ENCODE data around the gene KSR2.
"Not testable (repeated sequence)": the region's sequence is repeated elsewhere in the genome, so short reads cannot be mapped to it uniquely, and the experiment has no call there.

The KSR2 gene

GRCh38 chr12:117967512-117967911, 1.3 kb downstream of the KSR2 start:
- DNase-seq (ENCODE audit: low spot score) = no peak

DNA sequence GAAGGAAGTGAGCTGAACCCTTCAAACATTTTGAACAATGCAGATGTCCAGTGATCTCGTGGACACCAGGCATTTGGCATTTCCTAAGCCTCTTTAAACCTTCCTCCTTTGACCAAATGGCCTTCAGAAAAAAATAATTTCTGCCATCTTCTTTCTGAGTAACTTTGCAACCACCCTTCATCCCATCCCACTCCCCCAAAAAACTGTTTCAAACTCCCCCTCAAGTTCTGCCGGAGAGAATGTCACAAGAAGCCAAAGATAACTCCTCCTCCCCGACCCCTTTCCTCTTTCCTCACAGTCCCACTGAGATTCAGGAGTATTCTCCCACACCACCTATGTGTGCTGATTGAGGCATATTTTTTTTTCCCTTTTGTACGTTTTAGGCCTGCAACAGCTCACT, 1.7 kb downstream of the KSR2 start:
- DNase-seq (ENCODE audit: low spot score) = no peak

- DNase-seq (ENCODE audit: low spot score) = no peak
Measured at GRCh38 chr12:117966511-117966910, 2.3 kb downstream of the KSR2 start.

- no peak for DNase-seq (ENCODE audit: low spot score)
Measured at GRCh38 chr12:117963836-117964235, 5.0 kb downstream of the KSR2 start.

- no peak for DNase-seq (ENCODE audit: low spot score)
Measured at GRCh38 chr12:117936722-117937484, 31.9 kb downstream of the KSR2 start.

DNA sequence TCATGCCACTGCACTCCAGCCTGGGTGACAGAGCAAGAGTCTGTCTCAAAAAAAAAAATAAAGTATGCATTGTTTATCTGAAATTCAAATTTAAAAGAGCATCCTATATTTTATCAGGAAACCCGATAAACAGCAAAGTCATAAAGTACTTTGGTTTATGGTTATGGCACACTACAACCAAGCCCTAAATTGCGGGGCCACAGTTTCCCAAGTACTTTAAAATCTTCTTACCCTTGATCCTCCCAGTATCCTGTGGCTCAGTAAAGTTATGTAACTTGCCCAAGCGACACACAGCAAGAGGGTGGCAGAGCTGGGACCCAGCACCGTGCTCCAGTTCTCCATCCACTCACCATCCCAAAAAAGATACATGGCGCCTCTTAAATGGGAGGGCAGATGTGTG, 35.2 kb downstream of the KSR2 start:
- DNase-seq (ENCODE audit: low spot score) = no peak

- no peak for DNase-seq (ENCODE audit: low spot score)
Measured at GRCh38 chr12:117926391-117926899, 42.3 kb downstream of the KSR2 start.

DNA sequence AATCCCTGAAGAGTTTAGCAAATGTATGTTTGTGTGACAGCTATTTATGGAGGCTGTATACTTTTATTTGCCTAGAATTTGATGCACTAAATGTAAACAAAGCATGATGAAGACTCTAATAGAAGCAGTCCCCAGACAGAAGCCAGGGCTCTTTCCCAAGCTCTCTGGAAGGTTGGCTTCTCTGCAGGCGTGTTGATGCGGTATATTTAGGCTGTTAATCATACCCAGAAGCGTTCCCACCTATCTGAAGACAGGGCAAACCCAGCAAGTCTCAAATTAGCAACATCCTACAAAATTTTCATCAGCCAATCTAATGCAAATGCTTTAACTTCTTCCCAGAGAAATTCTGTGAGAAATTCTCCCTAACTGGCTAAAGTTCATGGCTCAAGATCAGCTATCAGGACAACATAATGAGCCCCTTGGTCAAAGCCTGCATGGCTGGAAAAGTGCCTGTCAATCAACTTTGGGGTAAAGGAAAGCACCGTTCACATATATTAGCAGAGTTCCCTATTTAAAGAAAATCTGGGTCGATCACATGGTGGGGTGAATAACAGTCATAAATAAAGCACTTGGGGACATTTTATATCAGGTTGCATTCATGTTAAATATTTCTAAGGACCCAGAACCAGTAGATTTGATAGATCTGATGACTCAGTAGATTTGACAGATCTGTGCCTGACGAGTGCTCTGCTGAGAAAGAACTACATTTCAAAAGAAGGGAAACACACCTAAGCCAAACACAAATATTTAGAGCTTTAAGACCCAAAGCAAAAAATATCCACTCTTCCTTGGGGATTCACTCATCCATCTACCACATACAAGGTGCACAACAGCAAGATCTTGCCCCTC, 46.6 kb downstream of the KSR2 start:
- DNase-seq (ENCODE audit: low spot score) = no peak

DNA sequence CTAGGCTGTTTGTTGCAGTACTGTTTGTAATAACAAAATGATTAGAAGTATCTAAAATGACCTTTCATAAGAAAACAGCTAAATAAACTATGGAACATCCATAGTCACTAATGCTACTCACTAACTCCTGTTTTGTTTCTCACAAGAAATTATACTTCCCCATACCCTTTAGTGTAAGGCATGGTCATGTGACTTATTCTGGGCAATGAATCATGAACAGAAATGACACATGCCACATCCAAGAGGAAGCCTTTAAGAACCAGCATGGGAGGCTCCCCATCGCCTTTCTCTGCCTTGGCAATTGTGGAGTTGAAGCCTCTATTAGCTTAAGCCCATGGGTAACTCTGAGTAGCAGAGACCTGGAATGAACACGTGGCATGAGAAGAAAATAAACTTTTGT, 49.3 kb downstream of the KSR2 start:
- no peak for DNase-seq (ENCODE audit: low spot score)

DNA sequence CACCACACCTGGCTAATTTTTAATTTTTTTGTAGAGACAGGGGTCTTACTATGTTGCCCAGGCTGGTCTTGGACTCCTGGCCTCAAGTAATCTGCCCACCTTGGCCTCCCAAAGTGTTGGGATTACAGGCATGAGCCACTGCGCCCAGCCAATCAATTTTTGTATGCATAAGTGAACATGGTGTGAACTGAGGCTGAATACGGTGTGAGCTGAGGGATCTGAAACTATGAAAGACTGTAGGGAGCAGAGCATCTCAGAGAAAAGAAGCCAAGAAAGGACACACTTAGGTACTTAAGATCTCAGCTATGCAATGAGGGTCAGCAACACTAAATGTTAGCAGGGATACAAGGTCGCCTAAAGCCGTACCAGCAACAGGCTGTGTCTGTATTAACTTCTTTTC, 54.1 kb downstream of the KSR2 start:
- DNase-seq (ENCODE audit: low spot score) = no peak

DNA sequence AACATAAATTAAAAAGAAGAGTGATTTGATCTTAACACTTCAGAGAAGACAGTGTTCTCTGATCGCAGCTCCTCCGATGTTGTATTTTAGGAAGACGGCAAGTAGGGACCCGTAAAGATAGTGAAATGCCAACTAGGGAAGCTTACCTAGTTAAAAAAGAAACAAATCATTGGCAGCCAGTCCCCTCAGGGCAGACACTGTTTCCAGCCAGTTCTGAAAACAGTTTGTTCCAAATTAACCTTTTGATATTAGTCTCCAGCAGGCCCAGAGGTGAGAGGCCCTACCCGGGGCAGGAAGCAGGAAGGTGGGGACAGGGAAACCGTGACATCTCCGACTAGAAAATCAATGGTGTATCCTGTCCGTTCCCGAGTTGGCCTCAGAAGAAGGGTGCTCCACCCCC, 56.0 kb downstream of the KSR2 start:
- no peak for DNase-seq (ENCODE audit: low spot score)

- DNase-seq (ENCODE audit: low spot score) = no peak
Measured at GRCh38 chr12:117908411-117908810, 60.4 kb downstream of the KSR2 start.

GRCh38 chr12:117907108-117907689, 61.6 kb downstream of the KSR2 start:
- no peak for DNase-seq (ENCODE audit: low spot score)

- DNase-seq (ENCODE audit: low spot score) = no peak
Measured at GRCh38 chr12:117904051-117904450, 64.7 kb downstream of the KSR2 start.

DNA sequence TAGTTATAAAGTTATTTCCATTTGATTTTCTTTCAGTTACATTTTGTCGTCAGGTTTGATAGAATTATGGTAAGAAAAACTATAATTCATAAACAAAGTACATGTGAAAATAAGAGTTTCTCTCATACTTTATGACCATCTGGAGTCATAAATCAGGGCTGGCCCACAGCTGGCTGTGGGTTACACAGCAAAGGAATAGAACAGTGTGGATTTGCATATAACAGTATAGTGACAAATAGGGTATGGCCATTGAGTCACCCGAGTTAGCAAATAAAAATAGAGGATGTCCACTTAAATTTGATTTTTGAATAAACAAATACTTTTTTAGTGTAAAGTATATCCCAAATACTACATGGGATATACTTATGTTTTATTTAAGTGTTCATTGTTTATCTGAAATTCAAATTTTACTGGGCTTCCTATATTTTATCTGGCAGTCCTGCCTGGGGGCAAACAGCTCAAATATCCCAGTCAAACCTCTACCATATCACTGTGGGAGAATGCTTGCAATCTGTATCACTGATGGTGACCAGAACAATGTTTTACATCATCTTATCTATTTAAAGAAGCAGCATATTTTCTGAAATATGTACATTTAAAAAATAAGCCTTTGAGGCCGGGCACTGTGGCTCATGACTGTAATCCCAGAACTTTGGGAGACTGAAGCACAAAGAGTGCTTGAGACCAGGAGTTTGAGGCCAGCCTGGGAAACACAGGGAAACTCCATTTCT, 65.5 kb downstream of the KSR2 start:
- DNase-seq (ENCODE audit: low spot score) = no peak

- DNase-seq (ENCODE audit: low spot score) = no peak
Measured at GRCh38 chr12:117901631-117902030, 67.2 kb downstream of the KSR2 start.

- DNase-seq (ENCODE audit: low spot score) = no peak
Measured at GRCh38 chr12:117900561-117900960, 68.2 kb downstream of the KSR2 start.

DNA sequence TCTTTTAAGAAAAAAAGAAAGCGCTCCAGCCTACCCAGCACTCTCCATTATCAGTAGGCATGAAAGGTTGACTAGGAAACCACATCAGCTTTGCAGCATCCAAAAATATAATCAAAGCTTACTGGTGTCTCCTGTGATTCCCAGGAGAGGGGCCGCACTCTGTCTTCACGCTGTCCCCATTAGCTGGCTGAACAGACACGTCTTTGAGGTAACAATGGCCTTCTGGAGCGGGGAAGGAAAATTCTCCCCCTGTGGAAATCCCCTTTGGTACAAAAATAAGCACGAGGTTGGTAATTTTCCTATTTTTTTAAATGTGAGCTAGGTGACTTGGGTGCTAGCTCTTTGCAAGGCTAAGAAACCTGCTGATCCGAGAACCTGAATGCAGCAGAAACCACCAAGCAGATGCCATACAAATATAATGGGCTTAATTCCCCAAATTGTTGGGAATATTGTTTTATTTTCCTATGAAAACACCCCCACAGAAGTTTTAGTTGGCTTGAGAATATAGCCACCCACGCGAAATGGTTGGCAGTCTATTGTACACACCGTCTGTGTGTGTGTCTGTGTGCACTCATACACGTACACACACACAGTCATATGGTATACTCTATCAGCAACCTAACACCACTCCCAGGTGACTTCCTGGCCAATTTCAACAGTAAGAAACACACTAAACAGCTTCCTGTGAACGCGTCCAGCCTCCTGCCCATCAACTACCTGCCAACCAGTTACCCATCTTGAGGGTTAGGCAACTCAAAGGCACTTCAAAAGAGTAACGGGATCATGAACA, 71.2 kb downstream of the KSR2 start:
- no peak for DNase-seq (ENCODE audit: low spot score)

DNA sequence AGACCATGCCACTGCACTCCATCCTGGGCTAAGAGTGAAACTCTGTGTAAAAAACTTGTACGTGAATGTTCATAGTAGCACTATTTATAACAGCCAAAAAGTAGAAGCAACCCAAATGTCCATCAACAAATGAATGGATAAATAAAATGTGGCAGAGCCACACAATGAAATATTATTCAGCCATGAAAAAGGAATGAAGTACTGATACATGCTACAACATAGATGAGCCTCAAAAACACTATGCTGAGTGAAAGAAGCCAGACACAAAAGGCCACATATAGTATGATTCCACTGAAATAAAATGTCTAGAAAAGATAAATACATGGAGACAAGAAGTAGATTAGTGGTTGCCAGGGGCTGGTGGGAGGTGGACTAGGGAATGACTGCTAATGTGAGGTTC, 72.8 kb downstream of the KSR2 start:
- DNase-seq (ENCODE audit: low spot score) = no peak

- DNase-seq (ENCODE audit: low spot score) = no peak
Measured at GRCh38 chr12:117892441-117892840, 76.3 kb downstream of the KSR2 start.

- DNase-seq (ENCODE audit: low spot score) = not testable (repeated sequence)
Measured at GRCh38 chr12:117891265-117891664, 77.5 kb downstream of the KSR2 start.

Measured in AG20443 (cell line).